NK-92 (cell line): ENCODE measurements around the gene ZNF726.
"Not testable (repeated sequence)": the region's sequence is repeated elsewhere in the genome, so short reads cannot be mapped to it uniquely, and the experiment has no call there.

ENCODE experiments used
- DNase-seq: peaks from one replicate; lab custom pipeline; 2025; ENCODE audit not compliant: unreplicated experiment; lab: John Stamatoyannopoulos, UW

Gene ZNF726

DNA sequence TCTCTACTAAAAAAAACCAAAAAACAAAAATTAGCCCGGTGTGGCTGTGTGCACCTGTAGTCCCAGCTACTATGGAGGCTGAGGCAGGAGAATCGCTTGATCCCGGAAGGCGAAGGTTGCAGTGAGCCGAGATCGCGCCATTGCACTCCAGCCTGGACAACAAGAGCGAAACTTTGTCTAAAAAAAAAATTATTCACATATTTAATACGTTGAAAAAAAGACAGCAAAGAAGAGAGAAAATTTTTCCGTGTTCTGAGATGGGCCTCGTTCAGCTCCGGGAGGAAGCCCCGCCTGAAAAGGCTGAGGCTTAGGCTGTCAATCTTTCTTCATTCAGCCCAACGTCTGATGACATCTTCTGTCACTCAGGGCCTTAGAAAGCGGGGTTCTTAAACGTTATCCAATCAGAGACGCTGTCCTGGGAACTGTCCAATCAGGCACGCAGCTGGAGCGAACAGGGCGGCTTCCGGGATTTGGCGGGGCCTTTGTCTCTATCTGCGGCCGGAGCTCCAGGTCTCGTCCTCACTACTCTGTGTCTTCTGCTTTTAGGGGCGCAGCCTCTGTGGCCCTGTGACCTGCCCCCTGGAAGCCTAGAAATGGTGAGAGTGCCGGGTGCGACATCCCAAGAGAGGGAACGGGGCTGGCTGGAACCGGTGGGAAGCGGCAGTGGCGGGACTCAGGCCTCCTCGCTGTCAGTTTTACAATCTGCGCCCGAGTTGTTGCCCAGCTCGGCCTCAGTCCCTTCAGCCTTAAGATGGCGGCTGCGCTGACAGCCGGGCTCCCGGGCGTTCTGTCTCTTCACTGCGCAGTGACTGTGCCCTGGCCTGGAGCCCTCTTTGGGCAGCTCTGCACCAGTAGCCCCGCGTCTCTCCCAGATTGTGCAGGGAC, at the start of gene ZNF726:
TSS of gene ZNF726 (plus strand) at position 485 of the 885 bp plus-strand sequence. CDS start at position 594, 109 bp downstream.
- DNase-seq: peak; percentile 30

DNA sequence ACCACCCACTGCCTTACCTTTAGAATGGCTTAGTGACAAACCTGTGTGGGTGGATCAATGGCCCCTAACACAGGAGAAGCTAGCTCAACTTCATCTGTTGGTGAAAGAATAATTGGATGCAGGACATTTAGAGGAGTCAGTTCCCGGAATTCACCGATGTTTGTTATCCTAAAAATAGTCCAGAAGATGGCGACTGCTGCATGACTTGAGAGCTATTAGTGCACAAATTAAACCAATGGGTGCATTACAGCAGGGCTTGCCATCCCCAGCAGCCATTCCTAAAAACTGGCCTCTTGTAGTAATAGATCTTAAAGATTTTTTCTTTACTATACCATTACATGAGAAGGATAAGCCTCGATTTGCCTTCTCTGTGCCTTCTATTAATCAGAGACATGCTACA, 46.8 kb upstream of the ZNF726 start:
- DNase-seq: no peak

DNA sequence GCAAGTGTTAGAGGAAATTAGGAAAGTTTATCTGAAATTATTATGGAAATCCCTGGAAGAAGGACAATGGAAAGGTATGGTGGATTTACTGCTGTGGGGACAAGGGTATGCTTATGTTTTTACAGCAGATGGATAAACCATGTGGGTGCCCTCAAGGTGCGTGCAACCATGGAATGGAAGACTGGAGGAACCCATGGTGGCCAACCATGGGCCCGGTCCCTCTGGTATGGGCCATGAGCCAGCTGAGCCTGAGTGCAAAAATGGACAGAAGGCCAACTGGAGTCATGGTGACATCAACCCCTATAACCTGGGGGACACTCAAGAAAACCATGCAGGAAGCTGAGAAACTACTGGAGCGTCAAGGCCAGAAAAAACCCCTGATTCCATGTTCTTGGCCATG, 46.1 kb upstream of the ZNF726 start:
- DNase-seq: no peak

DNA sequence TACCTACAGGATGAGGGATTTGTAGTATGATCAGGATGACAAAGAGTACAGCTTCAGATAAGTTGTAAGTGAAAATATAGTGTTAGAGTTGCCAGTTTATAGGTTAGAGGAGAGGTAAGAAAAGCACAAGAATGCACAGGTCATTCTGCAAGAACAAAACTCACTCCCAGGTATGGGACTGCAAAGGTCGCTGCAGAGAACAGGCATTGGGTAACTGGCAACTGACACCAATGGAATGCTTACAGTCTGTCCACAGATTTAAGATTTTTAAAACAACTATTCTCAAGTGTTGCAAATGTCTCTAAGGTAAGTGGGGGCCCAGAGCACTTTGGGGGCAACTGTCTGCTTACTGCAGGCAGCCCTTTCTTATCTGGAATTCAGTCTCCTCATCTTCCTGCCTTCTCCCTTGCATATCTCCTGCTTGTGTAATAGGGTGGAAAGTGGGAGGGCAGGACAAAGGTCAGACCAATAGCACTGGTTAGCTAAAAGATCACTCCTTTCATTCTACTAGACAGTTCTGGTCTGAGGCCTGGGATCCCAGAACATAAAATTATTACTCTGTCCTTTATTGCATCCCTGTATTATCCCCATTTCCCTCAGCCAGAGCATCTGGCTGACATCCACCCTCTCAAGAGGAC, 42.3 kb upstream of the ZNF726 start:
- DNase-seq: no peak

DNA sequence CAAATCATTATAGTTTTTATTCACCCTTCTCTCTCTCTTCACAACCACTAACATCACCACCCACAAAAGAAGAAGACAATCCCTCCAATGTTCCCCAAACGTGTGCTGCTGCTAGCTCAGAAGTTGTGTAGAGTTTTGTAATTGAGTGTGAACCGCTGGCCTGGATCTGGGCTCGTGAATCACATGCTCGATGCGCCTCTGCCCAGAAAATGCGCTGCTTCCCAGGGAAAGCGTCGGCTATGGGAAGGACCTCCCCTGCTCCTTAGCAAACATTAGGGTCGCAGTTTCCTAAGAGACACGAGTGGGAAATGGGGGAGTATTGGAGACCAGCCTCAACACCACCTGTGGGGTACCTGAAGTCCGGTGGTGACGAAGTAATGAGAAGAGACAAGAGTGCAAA, 38.4 kb upstream of the ZNF726 start:
- no peak for DNase-seq

DNA sequence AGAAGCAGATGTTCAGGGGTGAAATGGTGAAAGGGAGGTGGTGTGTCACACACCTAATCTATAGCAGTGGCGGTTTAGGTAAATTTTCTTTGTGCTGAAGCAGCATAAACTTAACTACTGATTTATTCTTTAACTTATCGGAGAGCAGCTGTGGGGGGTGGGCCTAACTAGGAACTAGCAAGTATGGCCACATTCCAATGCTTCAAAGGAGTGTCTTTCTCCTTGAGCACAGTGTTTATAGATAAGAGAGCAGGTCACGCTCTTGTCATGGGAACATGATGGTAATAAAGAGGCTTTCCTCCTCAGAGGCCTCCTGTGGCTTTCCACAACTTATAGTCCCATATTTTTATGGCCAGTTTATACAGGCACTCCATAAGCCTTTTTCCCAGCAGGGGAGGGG, 37.9 kb upstream of the ZNF726 start:
- DNase-seq: not testable (repeated sequence)

DNA sequence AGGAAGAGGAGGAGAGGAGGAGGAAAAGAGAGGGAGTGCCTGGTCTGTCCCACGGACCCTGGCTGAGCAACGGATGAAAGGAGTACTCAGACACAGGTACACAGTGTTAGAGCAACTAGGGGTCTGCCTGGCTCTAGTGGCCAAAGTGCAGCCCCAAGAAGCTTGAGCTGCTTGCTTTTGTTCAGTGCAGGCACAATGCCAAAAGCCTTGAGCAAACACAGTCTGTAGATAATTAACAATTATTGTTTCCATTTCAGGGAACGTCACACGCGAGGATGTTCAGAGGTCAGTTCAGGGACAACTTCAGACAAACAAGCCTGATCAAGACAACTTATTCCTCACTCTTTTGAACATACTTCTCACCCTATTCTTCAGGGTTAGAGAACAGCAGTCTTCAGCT, 32.2 kb upstream of the ZNF726 start:
- no peak for DNase-seq

DNA sequence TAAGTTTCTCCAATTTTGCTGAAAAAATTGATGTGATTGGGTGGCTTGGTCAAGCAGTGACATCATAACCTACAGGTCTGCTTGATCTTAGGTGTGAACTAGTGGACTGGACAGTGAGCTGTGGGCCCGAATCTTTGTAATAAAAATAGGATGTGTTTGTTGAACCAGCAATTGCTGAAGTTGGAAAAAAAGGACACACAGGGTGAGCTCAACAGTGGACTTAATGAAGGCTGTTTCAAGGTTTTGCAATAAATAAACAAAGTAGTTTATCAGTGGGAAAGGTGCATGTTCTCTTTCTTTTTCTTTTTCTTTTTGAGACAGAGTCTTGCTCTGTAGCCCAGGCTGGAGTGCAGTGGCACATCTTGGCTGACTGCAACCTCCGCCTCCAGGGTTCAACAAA, 30.3 kb upstream of the ZNF726 start:
- no peak for DNase-seq

DNA sequence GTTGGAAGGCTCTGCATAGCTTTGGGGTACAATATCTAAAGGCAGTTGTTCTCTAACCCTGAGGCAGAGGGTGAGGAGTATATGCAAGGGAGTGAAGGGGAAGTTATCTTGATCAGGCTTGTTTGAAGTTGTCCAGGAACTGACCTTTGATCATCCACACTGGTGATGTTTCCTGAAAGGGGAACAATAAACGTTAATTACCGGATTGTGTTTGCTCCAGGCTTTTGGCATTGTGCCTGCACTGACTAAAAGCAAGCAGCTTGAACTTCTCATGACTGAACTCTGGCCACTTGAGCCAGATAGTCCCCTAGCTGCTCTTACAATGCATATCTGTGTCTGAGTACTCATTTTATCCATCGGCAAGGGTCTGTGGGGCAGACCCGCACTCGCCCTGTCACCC, 27.0 kb upstream of the ZNF726 start:
- no peak for DNase-seq

DNA sequence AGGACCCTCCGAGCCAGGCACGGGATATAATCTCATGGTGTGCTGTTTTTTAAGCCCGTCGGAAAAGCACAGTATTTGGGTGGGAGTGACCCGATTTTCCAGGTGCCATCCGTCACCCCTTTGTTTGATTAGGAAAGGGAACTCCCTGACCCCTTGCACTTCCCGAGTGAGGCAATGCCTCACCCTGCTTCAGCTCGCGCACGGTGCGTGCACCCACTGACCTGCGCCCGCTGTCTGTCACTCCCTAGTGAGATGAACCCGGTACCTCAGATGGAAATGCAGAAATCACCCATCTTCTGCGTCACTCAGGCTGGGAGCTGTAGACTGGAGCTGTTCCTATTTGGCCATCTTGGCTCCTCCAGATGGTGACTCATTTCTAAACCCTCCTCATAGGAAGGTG, 18.6 kb upstream of the ZNF726 start:
- not testable (repeated sequence) for DNase-seq

DNA sequence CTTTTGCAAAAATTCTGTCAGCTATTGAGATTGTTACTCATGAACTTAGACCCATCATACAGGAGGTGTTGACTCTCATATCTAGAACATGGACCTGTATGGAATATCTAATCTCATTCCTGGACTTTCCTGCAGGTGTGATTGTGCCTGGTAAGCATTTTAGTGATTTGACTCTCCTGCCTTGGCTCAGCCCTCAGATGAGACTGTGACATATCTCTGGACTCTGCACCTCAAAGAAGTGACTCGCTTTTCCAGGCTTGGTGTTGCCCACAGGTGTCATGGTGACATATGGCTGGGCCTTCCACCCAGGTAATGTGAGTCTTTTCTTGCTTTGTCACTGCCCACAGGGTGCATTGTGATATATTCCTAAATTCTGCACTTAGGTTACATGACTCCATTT, 17.8 kb upstream of the ZNF726 start:
- DNase-seq: no peak

DNA sequence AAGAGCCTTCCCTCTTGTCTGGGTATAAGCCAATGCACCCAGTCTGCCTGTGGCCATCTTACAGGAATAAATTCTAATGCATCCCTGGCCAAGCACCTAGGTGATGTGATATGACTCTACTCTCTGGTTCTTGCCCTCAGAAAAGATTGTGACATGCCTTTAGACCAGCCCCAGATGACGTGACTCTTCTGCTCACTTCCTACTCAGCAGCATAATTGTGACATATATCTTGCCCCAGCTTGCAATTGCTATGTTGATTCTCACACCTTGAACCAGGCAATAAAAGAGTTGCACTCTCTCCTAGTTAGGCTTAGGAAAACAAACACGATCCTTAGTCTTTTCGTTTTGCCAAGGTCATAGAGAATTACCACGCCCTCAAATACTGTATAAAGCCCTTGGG, 13.3 kb upstream of the ZNF726 start:
- DNase-seq: no peak

DNA sequence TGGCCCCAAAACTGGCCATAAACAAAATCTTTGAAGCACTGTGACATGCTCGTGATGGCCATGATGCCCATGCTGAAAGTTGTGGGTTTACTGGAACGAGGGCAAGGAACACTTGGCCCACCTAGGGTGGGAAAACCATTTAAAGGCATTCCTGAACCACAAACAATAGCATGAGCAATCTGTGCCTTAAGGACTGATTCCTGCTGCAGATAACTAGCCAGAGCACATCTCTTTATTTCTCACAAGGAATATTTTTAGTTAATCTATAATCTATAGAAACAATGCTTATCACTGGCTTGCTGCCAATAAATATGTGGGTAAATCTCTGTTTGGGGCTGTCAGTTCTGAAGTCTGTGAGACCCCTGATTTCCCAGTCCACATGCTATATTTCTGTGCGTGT, 10.3 kb upstream of the ZNF726 start:
- no peak for DNase-seq

DNA sequence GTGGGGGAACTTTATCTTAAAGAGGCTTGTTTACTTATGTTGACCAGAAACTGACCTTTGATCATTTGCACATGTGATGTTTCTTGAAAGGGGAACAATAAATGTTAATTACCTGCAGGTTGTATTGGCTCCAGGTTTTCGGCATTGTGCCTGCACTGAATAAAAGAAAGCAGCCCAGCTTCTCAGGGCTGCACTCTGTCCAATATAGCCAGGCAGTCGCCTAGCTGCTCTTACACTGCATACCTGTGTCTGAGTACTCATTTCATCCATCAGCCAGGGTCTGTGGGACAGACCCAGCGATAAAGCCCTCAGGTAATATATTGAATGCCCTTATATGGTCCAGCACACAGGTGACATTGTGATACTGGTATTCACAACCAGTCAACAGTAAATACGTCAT, 8.9 kb upstream of the ZNF726 start:
- no peak for DNase-seq

DNA sequence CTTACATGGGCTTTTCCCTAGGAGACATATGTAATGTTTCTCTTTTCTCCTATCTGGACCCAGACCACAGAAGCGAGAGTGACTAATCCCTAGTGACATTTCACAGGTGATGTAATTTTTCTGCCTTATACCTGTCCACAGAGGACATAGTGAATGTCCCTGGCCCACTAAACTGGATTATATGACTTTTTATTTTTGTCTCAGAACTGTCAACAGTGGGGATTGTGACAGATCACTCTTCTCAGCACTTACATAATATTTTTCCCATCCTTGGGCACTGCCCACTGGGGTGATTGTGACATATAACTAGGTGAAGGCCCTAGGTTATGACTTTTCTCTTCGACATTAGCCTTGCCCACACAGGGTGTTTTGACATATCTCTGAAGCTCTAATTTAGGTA, 7.9 kb upstream of the ZNF726 start:
- no peak for DNase-seq

DNA sequence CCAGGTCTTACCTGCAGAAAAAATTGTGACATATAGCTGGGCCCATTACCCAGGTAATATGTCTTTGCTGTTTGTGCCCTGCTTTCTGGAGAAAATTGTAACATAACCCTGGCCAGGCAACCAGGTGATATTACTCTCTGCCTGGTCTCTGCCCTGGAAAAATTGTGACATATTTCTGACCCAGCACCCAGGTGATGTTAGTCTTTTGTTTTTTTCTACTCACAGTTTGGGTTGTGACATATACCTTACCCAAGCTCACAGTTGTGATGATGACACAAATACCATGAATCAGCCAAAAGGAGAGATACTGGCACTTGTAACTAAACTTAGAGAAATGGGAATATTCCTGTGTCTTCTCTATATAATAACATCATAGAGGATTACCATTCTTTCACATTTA, 6.5 kb upstream of the ZNF726 start:
- DNase-seq: no peak

DNA sequence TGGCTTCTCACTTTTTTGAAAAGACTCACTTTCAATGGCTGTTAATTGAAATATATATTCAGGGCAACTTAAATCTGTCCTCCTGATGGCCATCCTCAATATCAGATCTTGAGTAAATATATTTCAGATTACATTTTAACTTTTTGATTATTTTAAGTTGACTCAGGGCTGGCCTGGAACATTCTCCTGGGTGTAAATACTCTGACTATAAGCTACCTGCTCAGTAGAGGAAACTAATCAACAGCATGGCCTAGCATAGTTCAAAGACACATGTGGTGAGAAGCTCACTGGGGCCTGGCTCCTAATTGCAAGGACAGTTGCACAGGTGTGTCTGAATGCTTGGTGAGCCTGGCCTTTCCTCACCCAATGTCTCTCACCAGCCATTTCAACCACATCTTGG, 5.5 kb upstream of the ZNF726 start:
- DNase-seq: no peak

DNA sequence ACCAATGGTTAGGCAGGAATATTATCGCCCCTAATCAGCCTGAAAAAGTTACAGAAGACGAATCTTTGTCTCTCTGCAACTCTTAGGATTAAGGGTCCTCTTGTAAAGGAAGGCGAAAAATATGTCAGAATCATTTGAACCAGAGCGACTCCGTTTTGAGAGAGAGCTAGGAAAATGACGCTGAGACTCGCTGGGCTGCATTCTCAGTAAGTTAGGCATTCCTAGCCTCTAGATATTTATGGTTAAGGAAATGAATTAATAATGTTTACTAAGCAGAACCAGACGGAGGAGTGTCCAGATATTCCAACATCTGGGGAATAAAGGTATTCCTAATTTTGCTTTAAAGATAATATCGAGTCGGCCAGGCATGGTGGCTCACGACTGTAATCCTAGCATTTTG, 755 bp upstream of the ZNF726 start:
- DNase-seq: no peak

DNA sequence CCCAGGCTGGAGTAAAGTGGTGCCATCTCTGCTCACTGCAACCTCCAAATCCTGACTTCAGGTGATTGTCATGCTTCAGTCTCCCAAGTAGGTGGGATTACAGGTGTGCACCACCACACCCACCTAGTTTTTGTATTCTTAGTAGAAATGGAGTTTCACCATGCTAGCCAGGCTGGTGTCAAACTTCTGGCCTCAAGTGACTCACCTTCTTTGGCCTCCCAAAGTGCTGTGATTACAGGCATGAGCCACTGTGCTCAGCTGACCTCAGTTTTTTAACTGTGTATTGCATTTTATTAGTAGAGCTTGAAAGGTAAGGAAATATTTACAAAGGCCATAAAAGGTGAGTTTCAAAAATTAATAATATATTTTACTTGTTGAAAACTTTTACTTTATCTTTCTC, 2.3 kb downstream of the ZNF726 start:
- DNase-seq: no peak

DNA sequence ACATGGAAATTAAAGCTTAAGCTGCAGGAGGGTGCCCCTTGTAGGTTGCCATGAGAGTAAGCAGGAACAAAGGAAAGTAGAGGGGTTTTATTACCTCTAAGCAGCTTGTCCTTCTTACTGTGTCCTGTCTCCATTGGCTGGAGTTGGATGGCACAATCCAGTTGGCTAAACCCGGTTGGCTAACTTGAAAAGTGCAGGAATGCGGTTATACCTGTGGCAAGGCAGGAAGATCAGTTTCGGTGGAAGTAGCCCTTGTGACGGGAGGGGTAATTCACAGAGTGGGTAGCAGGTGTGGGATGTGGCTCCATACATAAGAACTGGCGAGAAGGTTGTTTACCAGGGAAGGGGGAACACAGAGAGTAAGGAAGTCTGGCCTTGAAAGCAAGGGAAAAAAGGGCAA, 3.2 kb downstream of the ZNF726 start:
- no peak for DNase-seq

DNA sequence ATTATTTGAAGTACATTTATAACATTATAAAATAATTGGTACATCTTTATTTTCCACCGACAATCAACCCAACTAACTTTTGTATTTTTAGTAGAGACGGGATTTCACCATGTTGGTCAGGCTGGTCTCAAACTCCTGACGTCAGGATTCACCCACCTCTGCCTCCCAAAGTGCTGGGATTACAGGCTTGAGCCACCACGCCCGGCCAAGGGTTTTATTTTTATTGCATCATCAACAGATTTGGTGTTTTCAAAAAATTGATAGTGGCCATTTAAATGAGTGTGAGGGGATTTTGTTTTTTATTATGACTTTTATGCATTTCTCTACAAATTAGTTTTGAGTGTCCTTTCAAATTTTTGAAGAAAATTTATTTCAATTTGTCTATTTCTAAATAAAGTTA, 10.6 kb downstream of the ZNF726 start:
- no peak for DNase-seq

DNA sequence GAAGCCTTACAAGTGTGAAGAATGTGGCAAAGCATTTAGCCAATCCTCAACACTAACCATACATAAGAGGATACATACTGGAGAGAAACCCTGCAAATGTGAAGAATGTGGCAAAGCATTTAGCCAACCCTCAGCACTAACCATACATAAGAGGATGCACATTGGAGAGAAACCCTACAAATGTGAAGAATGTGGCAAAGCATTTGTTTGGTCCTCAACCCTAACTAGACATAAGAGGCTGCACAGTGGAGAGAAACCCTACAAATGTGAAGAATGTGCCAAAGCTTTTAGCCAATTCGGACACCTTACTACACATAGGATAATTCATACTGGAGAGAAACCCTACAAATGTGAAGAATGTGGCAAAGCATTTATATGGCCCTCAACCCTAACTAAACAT, 18.2 kb downstream of the ZNF726 start:
- DNase-seq: no peak

DNA sequence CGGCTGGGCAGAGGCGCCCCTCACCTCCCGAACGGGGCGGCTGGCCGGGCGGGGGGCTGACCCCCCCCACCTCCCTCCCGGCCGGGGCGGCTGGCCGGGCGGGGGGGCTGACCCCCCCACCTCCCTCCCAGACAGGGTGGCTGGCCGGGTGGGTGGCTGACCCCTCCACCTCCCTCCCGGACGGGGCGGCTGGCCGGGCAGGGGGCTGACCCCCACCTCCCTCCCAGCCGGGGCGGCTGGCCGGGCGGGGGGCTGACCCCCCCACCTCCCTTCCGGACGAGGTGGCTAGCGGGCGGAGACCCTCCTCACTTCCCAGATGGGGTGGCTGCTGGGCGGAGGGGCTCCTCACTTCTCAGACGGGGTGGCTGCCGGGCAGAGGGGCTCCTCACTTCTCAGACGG, 22.3 kb downstream of the ZNF726 start:
- not testable (repeated sequence) for DNase-seq
